ENCODE results near the gene EEFSEC. TPM values are rescaled to one million over a fixed set of nuclear protein-coding genes. Genes with fewer than 3 reads are reported as not detected.

EEFSEC gene
- total RNA-seq, 2 donors from 2014 or later, result 14.0 to 14.7 TPM

DNA sequence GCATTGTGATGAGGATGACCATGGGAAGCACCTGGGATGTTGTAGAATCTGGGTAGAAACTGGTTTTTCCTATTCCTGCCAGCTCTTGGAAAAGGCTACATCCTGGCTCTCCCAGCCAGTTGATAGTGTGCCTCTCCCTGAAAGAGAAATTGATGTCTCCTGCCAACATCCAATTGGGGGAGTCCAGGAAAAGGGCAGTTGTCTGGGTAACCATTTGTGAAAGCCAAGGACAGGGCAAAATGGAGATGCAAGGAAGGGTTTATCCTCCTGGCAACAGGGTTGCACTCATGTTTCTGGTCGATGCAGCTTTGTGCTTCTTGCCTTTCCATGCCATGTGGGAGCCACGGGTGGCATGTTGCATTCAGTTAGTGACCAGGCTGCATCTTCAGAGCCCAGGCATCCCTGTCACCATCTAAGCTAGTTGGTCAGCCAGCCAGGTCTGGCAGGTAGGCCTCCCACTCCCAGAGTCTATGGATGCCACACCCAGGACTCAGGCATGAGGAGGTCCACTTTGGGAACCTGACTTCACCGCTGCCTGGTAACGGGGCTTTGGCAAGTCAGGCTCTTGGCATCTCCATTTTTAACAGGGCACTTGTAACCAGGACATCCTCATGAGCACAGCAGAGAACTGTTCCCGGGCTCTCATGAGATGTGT lies 159.9 kb downstream of the EEFSEC start:
- Mint-ChIP-seq H3K4me1 (peaks cover 32% of the 10 kb centered on the region), H3K4me3 (no peak overlapping the region), H3K27ac (no peak overlapping the region), H3K36me3 (ENCODE audit: low read depth) (no peaks in the 10 kb centered on the region), H3K27me3 (no peaks in the 10 kb centered on the region)
- no peaks in the 10 kb centered on the region for H3K9me3 ChIP-seq (ENCODE audit: control insufficient read depth, low read length, poor library complexity, severe bottlenecking)
- no peak for DNase-seq
- ATAC-seq, result no peak

DNA sequence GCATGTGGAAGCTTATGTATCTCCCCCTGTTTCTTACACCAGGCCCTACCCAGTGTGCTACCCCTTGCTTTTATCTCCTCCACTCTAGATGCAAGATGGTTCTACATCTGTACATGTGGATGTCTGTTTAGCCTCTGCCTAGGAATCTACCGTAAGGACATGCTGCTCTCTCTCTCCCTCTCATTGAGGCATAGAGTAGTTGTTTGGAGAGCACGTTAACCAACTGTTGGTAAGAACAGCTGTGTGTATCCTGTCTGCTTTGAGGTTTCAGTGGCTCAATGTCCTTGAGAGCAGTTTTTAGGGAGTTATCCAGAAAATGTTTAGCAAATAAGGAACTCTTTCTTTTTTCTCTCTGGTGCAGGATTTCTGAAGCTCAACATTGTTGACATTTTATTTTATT lies 160.7 kb downstream of the EEFSEC start:
- H3K9me3 ChIP-seq (ENCODE audit: control insufficient read depth, low read length, poor library complexity, severe bottlenecking), result no peaks in the 10 kb centered on the region
- H3K4me1 Mint-ChIP-seq, result peaks cover 33% of the 10 kb centered on the region
- no peak for DNase-seq
- no peak for ATAC-seq
- no peaks in the 10 kb centered on the region for H3K36me3 Mint-ChIP-seq (ENCODE audit: low read depth)
- H3K27ac Mint-ChIP-seq, result peak overlapping the region; percentile 71
- no peaks in the 10 kb centered on the region for H3K27me3 Mint-ChIP-seq
- H3K4me3 Mint-ChIP-seq, result no peak overlapping the region

GRCh38 chr3:128315313-128315712 lies 162.0 kb downstream of the EEFSEC start:
- ATAC-seq (no peak), DNase-seq (no peak)
- H3K9me3 ChIP-seq (ENCODE audit: control insufficient read depth, low read length, poor library complexity, severe bottlenecking), result no peaks in the 10 kb centered on the region
- peaks cover 35% of the 10 kb centered on the region for H3K4me1 Mint-ChIP-seq
- no peaks in the 10 kb centered on the region for H3K27me3 Mint-ChIP-seq
- no peaks in the 10 kb centered on the region for H3K36me3 Mint-ChIP-seq (ENCODE audit: low read depth)
- peak overlapping the region; percentile 71 for H3K27ac Mint-ChIP-seq
- no peak overlapping the region for H3K4me3 Mint-ChIP-seq

- Mint-ChIP-seq H3K4me3 (peak overlapping the region; percentile 85), H3K27ac (peak overlapping the region; percentile 90), H3K4me1 (peaks cover 34% of the 10 kb centered on the region), H3K27me3 (no peaks in the 10 kb centered on the region), H3K36me3 (ENCODE audit: low read depth) (no peaks in the 10 kb centered on the region)
- peak; percentile 35 to 60 (median 46) for DNase-seq
- peak; percentile 98 for ATAC-seq
- no peaks in the 10 kb centered on the region for H3K9me3 ChIP-seq (ENCODE audit: control insufficient read depth, low read length, poor library complexity, severe bottlenecking)
These were observed 163.2 kb downstream of the EEFSEC start for GRCh38 chr3:128316481-128316891.

DNA sequence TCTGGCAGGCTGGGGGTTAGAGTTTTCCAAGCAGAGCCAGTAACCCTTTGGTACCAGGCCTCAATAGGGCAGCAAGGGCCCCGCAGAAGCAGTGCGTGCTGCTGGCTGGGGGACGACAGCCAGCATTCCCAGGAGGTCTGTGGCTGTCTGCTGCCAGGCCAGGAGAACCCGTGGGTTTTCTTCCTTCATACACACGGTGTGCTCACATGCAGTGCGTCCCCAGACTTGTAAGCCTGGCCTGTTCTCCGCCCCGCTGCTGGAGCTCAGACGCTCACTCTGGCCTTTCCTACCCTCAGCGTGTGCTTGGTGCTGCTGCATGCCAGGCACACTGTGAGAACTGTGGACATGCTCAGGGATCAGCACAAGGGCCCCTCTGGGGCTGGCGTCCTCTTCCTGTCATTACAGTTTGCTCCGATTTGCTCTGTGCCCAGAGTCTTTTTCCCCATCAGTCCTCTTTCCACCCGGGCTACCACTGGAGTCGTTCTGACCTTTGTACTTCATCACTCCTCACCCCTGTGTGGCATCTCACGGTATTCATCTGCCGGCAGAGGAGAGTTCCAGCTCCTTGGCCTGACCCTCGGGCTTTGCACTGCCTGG lies 163.9 kb downstream of the EEFSEC start:
- no peaks in the 10 kb centered on the region for H3K27me3 Mint-ChIP-seq
- H3K4me3 Mint-ChIP-seq, result peak overlapping the region; percentile 85
- ATAC-seq (no peak), DNase-seq (no peak)
- no peaks in the 10 kb centered on the region for H3K36me3 Mint-ChIP-seq (ENCODE audit: low read depth)
- H3K9me3 ChIP-seq (ENCODE audit: control insufficient read depth, low read length, poor library complexity, severe bottlenecking), result no peaks in the 10 kb centered on the region
- peak overlapping the region; percentile 90 for H3K27ac Mint-ChIP-seq
- peaks cover 32% of the 10 kb centered on the region for H3K4me1 Mint-ChIP-seq

DNA sequence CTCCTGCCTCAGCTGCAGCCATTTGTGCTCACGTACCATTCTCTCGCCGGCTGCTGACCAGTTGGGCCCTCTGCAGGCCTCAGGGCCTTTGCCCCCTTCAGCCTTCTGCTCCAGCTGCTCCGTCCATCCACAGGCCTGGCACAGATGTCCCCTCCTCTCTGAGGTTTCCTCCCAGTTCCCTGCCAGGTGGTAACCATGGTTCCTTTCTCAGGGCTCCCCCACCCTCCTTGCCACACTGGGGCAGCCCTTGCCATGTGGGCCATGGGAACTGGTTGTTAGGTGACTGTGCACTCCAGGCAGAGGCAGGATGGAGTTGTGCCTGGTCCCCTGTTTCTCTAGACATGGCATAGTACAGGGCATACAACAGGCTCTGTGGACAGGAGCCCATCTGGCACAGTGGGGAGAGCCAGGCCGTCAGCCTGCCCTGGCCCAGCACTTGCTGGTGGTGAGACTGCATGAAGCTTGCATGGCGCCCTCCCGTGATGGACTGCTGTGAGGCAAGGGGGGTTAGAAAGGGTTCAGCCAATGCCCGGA lies 164.5 kb downstream of the EEFSEC start:
- no peaks in the 10 kb centered on the region for H3K9me3 ChIP-seq (ENCODE audit: control insufficient read depth, low read length, poor library complexity, severe bottlenecking)
- ATAC-seq, result no peak
- no peaks in the 10 kb centered on the region for H3K36me3 Mint-ChIP-seq (ENCODE audit: low read depth)
- DNase-seq, result no peak
- no peaks in the 10 kb centered on the region for H3K27me3 Mint-ChIP-seq
- peak overlapping the region; percentile 56 for H3K4me3 Mint-ChIP-seq
- H3K27ac Mint-ChIP-seq, result peak overlapping the region; percentile 90
- peaks cover 32% of the 10 kb centered on the region for H3K4me1 Mint-ChIP-seq

DNA sequence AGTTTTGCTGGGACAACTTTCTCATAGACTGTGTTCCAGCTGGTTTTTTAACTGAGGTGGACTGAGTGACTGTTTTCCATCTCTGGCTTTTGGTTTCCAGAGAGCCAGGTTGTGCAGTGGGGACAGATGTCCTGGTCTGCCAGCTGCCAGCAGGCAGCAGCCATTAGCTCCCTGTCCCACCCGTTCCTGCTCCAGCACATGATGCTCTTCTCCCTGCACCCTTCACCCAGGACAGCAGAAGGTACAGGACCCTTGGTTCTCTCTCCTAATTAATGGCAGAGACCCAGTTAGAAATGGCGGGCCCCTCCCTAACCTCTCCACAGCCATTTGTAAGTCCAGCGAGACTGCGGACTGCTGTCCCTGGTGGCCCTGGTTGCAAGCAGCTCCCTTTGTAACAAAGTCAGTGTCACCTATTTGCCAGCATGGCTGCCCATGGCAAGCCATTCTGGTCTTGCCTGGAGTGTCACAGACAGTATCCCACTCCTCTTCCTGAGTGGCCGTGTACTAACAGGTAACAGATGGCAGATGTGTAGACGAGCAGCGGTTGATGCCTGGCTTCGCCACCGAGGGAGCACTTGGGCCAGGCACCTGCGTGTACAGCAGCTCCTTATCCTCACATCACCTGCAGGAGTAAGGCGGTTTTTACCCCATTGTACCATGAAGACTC lies 165.1 kb downstream of the EEFSEC start:
- H3K36me3 Mint-ChIP-seq (ENCODE audit: low read depth), result no peaks in the 10 kb centered on the region
- H3K27me3 Mint-ChIP-seq, result no peaks in the 10 kb centered on the region
- H3K4me1 Mint-ChIP-seq, result peaks cover 32% of the 10 kb centered on the region
- no peak overlapping the region for H3K4me3 Mint-ChIP-seq
- no peak for DNase-seq
- H3K9me3 ChIP-seq (ENCODE audit: control insufficient read depth, low read length, poor library complexity, severe bottlenecking), result no peaks in the 10 kb centered on the region
- ATAC-seq, result no peak
- H3K27ac Mint-ChIP-seq, result peak overlapping the region; percentile 90

DNA sequence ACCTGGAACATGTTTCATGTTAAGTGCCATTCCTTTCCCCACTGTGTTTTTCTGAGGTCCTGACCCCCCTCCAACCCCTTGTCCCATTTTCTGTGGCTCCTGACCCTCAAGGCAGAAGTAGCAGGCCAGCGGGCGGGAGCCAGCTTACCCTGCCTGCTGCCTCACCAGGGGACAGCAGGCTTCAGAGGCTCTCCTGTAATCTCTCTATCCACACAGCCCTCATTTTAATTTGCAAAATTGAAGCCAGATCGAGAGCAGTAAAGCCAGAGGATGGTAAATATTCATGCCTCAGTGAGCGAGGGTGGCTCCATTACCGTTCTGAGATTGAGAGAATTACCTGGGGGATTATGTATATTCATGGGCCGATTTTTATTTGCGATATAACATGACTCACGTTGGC lies 165.8 kb downstream of the EEFSEC start:
- DNase-seq, result no peak
- H3K9me3 ChIP-seq (ENCODE audit: control insufficient read depth, low read length, poor library complexity, severe bottlenecking), result no peaks in the 10 kb centered on the region
- Mint-ChIP-seq H3K27ac (peak overlapping the region; percentile 90), H3K27me3 (no peaks in the 10 kb centered on the region), H3K4me3 (no peak overlapping the region), H3K36me3 (ENCODE audit: low read depth) (no peaks in the 10 kb centered on the region), H3K4me1 (peaks cover 28% of the 10 kb centered on the region)
- ATAC-seq, result no peak

- H3K27ac Mint-ChIP-seq, result no peak overlapping the region
These were observed 166.5 kb downstream of the EEFSEC start for GRCh38 chr3:128319741-128320141.

DNA sequence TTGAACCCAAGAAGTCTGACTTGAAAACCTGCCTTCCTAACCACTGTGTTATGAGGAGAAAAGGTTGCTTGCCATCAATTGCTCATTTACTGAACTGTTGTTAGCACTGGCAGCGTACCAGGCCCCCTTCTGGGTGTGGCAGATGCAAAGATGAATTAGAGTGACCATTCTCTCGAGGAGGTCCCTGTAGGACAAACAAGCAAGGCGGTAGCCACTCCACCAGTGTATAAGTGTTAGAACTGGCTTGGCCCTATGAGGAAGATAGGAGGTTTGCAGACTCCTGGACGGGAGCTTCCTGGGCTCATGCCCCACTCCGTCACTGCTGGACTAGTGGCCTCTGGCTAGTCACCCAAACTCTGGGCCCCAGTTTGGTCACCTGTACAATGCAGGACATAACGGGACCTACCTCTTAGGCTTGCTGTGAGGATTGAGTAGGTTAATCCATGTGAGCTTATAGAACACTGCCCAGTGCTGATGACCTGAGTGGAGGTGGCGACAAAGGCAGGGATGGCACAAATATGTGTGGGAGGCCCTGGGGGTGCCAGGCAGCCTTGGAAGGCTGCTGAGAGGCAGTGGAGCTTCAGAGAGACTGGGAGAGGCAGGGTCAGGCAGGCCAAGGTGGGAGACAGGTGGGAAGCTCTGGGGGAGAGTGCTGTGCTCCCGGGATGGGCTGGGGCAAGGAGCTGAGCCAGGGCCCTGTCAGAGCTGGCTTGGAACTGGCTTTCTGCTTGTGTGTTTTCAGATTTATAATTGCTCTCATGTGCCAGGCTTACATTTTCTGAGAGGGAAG lies 167.5 kb downstream of the EEFSEC start:
- ATAC-seq, result no peak
- Mint-ChIP-seq H3K27me3 (no peaks in the 10 kb centered on the region), H3K4me1 (peaks cover 20% of the 10 kb centered on the region), H3K36me3 (ENCODE audit: low read depth) (no peaks in the 10 kb centered on the region), H3K27ac (no peak overlapping the region), H3K4me3 (no peak overlapping the region)
- no peak for DNase-seq
- H3K9me3 ChIP-seq (ENCODE audit: control insufficient read depth, low read length, poor library complexity, severe bottlenecking), result no peaks in the 10 kb centered on the region

More at GRCh38 chr3:128319741-128320141, 166.5 kb downstream of the EEFSEC start:
- Mint-ChIP-seq H3K27me3 (no peaks in the 10 kb centered on the region), H3K36me3 (ENCODE audit: low read depth) (no peaks in the 10 kb centered on the region), H3K4me1 (peaks cover 24% of the 10 kb centered on the region), H3K4me3 (no peak overlapping the region)
- ATAC-seq (no peak), DNase-seq (no peak)
- H3K9me3 ChIP-seq (ENCODE audit: control insufficient read depth, low read length, poor library complexity, severe bottlenecking), result no peaks in the 10 kb centered on the region

GRCh38 chr3:128321418-128321817 lies 168.1 kb downstream of the EEFSEC start:
- Mint-ChIP-seq H3K36me3 (ENCODE audit: low read depth) (no peaks in the 10 kb centered on the region), H3K27me3 (no peaks in the 10 kb centered on the region), H3K4me1 (peaks cover 19% of the 10 kb centered on the region), H3K27ac (no peak overlapping the region), H3K4me3 (no peak overlapping the region)
- ATAC-seq (no peak), DNase-seq (no peak)
- H3K9me3 ChIP-seq (ENCODE audit: control insufficient read depth, low read length, poor library complexity, severe bottlenecking), result no peaks in the 10 kb centered on the region

DNA sequence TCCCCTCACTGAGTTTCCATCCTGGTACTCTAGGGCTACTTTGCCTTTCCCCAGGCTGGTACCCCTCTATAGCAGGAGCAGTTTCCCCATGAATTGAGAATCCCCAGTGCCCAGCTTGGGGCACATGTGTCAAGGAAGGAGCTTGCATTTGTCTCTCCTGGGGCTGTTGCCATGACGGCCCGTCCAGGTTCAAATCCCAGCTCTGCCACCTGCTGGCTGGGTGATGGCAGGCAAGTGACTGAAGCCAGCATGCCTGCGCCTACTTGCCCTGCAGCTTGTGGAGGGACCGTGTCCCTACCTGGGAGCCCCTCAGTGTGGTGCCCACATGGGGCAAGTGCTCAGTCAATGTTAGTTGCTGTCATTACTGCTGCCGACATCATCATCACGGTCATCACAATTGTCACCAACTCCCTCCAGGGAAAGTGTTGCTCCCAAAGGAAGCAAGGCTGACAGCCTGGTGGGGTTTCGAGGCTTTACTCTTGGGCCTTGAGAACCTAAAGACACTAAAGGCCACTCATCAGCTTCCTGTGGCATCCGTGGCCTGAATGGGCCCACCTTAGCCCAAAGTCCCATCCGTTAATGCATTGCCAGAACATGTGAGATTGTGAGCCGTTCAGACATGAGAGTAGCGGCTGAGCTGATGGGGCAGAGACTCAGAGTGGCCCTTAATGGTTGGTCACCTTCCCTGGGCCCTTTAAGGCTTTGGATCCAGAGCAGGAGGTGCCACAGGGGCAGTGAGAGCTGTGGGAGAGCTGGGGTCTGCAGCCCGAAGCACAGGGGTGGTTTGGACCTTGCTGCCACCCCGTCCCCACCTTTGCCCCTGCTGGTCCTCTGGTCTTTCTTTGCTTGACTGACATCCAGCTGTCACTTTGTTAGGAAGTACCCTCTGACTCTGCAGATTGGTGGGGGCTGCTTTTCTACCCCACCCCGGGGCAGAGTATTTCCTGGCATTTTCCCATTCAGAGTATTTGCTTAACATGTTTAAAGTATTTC lies 169.0 kb downstream of the EEFSEC start:
- Mint-ChIP-seq H3K36me3 (ENCODE audit: low read depth) (peaks cover under 1% of the 10 kb centered on the region), H3K4me3 (no peak overlapping the region), H3K4me1 (peaks cover 14% of the 10 kb centered on the region), H3K27ac (no peak overlapping the region), H3K27me3 (no peaks in the 10 kb centered on the region)
- no peaks in the 10 kb centered on the region for H3K9me3 ChIP-seq (ENCODE audit: control insufficient read depth, low read length, poor library complexity, severe bottlenecking)
- DNase-seq (peak; percentile 28 to 57 (median 42)), ATAC-seq (peak; percentile 73)

Data from T-helper 17 cell (primary cell).